Measurements from ENCODE around the gene PPM1H. TPM values are rescaled to one million over a fixed set of nuclear protein-coding genes. Genes with fewer than 3 reads are reported as not detected.

Gene PPM1H
- total RNA-seq, 2 donors from 2014 or later, result 46.4 to 74.4 TPM

DNA sequence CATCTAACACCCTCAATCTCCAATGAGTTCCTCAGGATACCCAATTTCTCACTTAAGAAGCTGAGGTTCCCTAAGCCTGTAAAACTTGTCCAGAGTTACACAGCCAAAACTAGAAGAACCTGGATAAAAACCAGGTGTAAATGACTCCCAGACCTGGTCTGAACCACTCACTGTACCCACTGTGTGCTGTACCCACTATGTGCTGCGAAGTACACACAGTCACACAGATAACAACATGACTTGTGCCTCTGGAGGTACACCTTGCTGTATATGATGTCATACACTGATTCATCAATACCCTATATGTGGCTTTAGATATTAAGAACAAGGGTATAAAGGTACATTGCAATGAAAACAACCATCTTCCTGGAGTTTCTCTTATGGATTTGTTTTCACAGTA is 66.1 kb downstream of the PPM1H start:
- TF ChIP-seq, protein P1, sequence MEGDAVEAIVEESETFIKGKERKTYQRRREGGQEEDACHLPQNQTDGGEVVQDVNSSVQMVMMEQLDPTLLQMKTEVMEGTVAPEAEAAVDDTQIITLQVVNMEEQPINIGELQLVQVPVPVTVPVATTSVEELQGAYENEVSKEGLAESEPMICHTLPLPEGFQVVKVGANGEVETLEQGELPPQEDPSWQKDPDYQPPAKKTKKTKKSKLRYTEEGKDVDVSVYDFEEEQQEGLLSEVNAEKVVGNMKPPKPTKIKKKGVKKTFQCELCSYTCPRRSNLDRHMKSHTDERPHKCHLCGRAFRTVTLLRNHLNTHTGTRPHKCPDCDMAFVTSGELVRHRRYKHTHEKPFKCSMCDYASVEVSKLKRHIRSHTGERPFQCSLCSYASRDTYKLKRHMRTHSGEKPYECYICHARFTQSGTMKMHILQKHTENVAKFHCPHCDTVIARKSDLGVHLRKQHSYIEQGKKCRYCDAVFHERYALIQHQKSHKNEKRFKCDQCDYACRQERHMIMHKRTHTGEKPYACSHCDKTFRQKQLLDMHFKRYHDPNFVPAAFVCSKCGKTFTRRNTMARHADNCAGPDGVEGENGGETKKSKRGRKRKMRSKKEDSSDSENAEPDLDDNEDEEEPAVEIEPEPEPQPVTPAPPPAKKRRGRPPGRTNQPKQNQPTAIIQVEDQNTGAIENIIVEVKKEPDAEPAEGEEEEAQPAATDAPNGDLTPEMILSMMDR (conservative IDR thresholded peaks at IDR 0.05), result no peak
- H3K36me3 Mint-ChIP-seq (ENCODE audit: low read depth), result peaks cover 5% of the 10 kb centered on the region
- no peak overlapping the region for H3K4me3 Mint-ChIP-seq
- no peaks in the 10 kb centered on the region for H3K9me3 Mint-ChIP-seq
- 82% methylated on average over 1 of the region's 1 CpG; no CpG with 5 or more reads in 1 of the 2 experiments for WGBS, 2 experiments (ENCODE audit: insufficient coverage in 1 of 2, insufficient read length in 1 of 2)
- peaks cover 30% of the 10 kb centered on the region for H3K4me1 Mint-ChIP-seq
- Histone ChIP-seq H3K9me3 (ENCODE audit: control insufficient read depth, low read length) (no peaks in the 10 kb centered on the region), H3K27me3 (ENCODE audit: control insufficient read depth, insufficient read depth, low read length, poor library complexity, severe bottlenecking) (peaks cover 36% of the 10 kb centered on the region), H3K36me3 (ENCODE audit: control insufficient read depth, insufficient read depth, low read length) (no peaks in the 10 kb centered on the region), H3K4me1 (ENCODE audit: control insufficient read depth, insufficient read depth, low read length) (peaks cover 9% of the 10 kb centered on the region), H3K4me3 (ENCODE audit: low read length) (no peak overlapping the region), H3K27ac (ENCODE audit: low read depth, low read length) (no peak overlapping the region), H3K9ac (ENCODE audit: extremely low read depth, low read length, poor library complexity, severe bottlenecking) (no peak overlapping the region)
- H3K27me3 Mint-ChIP-seq (ENCODE audit: insufficient read depth), result peaks cover 11% of the 10 kb centered on the region
- no peak overlapping the region for H3K27ac Mint-ChIP-seq
- DNase-seq, result no peak

DNA sequence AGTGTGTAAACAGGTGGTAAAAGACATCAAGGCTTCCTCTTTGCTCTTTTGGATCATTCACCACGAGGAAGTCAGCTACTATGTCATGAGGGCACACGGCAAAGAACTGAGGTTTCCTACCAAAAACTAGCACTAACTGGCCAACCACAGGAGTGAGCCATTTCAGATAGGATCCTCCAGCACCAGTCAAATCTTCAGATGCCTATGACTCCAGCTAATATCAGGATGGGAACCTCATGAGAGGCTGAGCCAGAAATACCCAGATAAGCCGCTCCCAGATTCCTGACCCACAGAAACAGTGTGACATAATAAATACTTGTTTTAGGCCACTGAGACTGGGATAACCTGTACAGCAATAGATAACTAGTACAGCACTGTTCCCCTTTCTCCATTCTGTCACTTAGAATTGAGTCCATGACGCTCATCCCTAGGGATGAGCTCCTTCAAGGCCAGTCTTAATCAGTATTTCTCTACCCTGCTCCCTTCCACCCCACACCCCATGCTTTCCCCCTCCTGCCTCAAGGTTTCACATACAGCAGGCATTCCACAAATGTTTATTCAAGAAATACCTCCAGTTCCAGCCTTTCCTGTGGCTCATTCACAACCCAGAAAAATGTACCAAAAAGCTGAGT is 68.4 kb downstream of the PPM1H start:
- no peak overlapping the region for H3K27ac ChIP-seq (ENCODE audit: low read depth, low read length)
- H3K4me1 ChIP-seq (ENCODE audit: control insufficient read depth, insufficient read depth, low read length), result peaks cover 9% of the 10 kb centered on the region
- H3K9me3 ChIP-seq (ENCODE audit: control insufficient read depth, low read length), result no peaks in the 10 kb centered on the region
- Mint-ChIP-seq H3K4me1 (peaks cover 31% of the 10 kb centered on the region), H3K9me3 (no peaks in the 10 kb centered on the region), H3K27ac (no peak overlapping the region), H3K4me3 (no peak overlapping the region), H3K27me3 (ENCODE audit: insufficient read depth) (peaks cover 11% of the 10 kb centered on the region), H3K36me3 (ENCODE audit: low read depth) (peaks cover 3% of the 10 kb centered on the region)
- H3K4me3 ChIP-seq (ENCODE audit: low read length), result no peak overlapping the region
- H3K9ac ChIP-seq (ENCODE audit: extremely low read depth, low read length, poor library complexity, severe bottlenecking), result no peak overlapping the region
- 47 to 64% methylated on average over 3 to 4 of the region's 4 CpGs for WGBS, 2 experiments (ENCODE audit: insufficient coverage in 1 of 2, insufficient read length in 1 of 2)
- no peaks in the 10 kb centered on the region for H3K36me3 ChIP-seq (ENCODE audit: control insufficient read depth, insufficient read depth, low read length)
- peaks cover 37% of the 10 kb centered on the region for H3K27me3 ChIP-seq (ENCODE audit: control insufficient read depth, insufficient read depth, low read length, poor library complexity, severe bottlenecking)
- DNase-seq, result peak; percentile 86
- TF ChIP-seq, protein P1 (conservative IDR thresholded peaks at IDR 0.05), result no peak

DNA sequence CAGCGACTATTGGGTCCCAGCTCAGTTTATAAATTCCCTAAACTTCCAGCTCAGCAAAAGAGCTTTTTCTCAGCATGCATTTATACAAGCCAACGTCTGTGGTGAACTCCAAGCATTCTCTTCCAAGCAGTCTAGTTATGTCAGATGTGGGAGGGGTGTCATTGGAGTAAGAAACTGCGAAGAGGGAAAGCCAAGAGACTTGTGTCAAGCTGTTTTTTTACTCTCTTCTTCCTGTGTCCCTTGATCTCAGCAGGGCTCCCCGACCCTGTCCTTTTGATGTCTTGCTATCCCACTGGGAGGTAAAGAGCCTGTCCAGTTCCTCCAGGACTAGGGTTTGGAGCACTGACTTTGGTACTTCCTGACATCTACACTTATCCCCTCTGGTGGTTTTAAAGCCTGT is 69.0 kb downstream of the PPM1H start:
- Histone ChIP-seq H3K9ac (ENCODE audit: extremely low read depth, low read length, poor library complexity, severe bottlenecking) (no peak overlapping the region), H3K36me3 (ENCODE audit: control insufficient read depth, insufficient read depth, low read length) (no peaks in the 10 kb centered on the region), H3K4me3 (ENCODE audit: low read length) (no peak overlapping the region), H3K9me3 (ENCODE audit: control insufficient read depth, low read length) (no peaks in the 10 kb centered on the region), H3K27me3 (ENCODE audit: control insufficient read depth, insufficient read depth, low read length, poor library complexity, severe bottlenecking) (peaks cover 37% of the 10 kb centered on the region), H3K27ac (ENCODE audit: low read depth, low read length) (no peak overlapping the region), H3K4me1 (ENCODE audit: control insufficient read depth, insufficient read depth, low read length) (peaks cover 9% of the 10 kb centered on the region)
- peaks cover 11% of the 10 kb centered on the region for H3K27me3 Mint-ChIP-seq (ENCODE audit: insufficient read depth)
- peaks cover under 1% of the 10 kb centered on the region for H3K36me3 Mint-ChIP-seq (ENCODE audit: low read depth)
- TF ChIP-seq, protein P1 (conservative IDR thresholded peaks at IDR 0.05), result no peak
- H3K9me3 Mint-ChIP-seq, result no peaks in the 10 kb centered on the region
- no peak overlapping the region for H3K27ac Mint-ChIP-seq
- peak; percentile 96 for DNase-seq
- no peak overlapping the region for H3K4me3 Mint-ChIP-seq
- WGBS, 2 experiments (ENCODE audit: insufficient coverage in 1 of 2, insufficient read length in 1 of 2), result 24 to 39% methylated on average over 2 to 4 of the region's 4 CpGs
- peaks cover 34% of the 10 kb centered on the region for H3K4me1 Mint-ChIP-seq

Measured in endodermal cell (in vitro differentiated cells).